CD14-positive monocyte (primary cell): ENCODE measurements around the gene LARP1. TPM values are rescaled to one million over a fixed set of nuclear protein-coding genes. Genes with fewer than 3 reads are reported as not detected.

Experiments used
- DNase-seq, 3 donors: peaks; one replicate each; pipeline ENCODE4 v3.0.0-alpha.2; 2011 to 2022
- H2AFZ ChIP-seq: 2 replicates; pipeline ENCODE4 v1.6.0; 2012; ENCODE audit warnings: mild to moderate bottlenecking, low read depth, low read length, inconsistent platforms; ENCODE audit not compliant: insufficient read depth, poor library complexity, severe bottlenecking
- H3K27ac ChIP-seq, 2 donors: 1 replicate in 1 of 2; 2 replicates in 1 of 2; pipeline ENCODE4 v1.5.1; 2012 to 2013; ENCODE audit warnings: low read length in 2 of 2, control low read depth in 1 of 2, inconsistent platforms in 1 of 2, low read depth in 1 of 2, mild to moderate bottlenecking in 1 of 2
- H3K27me3 ChIP-seq, 2 donors: one replicate each; pipeline versions ENCODE4 v1.6.0 to v1.6.1; 2011 to 2013; ENCODE audit warnings: low read length in 2 of 2; ENCODE audit not compliant: control insufficient read depth in 2 of 2, insufficient read depth in 2 of 2
- H3K36me3 ChIP-seq, 2 donors: replicated peaks in 1 of 2; 1 replicate in 1 of 2; 2 replicates in 1 of 2; pipeline versions ENCODE4 v1.5.1 to v1.6.1; 2012 to 2013; ENCODE audit warnings: low read length in 2 of 2, control low read depth in 1 of 2, inconsistent platforms in 1 of 2, mild to moderate bottlenecking in 1 of 2; ENCODE audit not compliant: insufficient read depth in 2 of 2, control insufficient read depth in 1 of 2
- H3K4me1 ChIP-seq, 2 donors: 1 replicate in 1 of 2; 2 replicates in 1 of 2; pipeline versions ENCODE4 v1.5.1 to v1.6.1; 2012 to 2013; ENCODE audit warnings: low read length in 2 of 2, control low read depth in 1 of 2, inconsistent platforms in 1 of 2, mild to moderate bottlenecking in 1 of 2, moderate library complexity in 1 of 2; ENCODE audit not compliant: insufficient read depth in 2 of 2, control insufficient read depth in 1 of 2
- H3K4me2 ChIP-seq: replicated peaks from 2 replicates; pipeline ENCODE3; 2012; ENCODE audit warnings: low read length, moderate library complexity, mild to moderate bottlenecking; ENCODE audit not compliant: poor library complexity, severe bottlenecking; ENCODE audit errors: extremely low read depth
- H3K4me3 ChIP-seq, 3 experiments: fragments of 200-600 bp in 1 of 3; sonication (generic) in 1 of 3; replicated peaks in 1 of 3; 1 replicate in 2 of 3; 2 replicates in 1 of 3; pipeline ENCODE4 v1.5.1; 2011 to 2013; ENCODE audit warnings: low read length in 3 of 3, mild to moderate bottlenecking in 3 of 3, control low read depth in 2 of 3, low read depth in 2 of 3, inconsistent platforms in 1 of 3, moderate library complexity in 1 of 3
- H3K79me2 ChIP-seq: 2 replicates; pipeline ENCODE4 v1.6.0; 2012; ENCODE audit warnings: mild to moderate bottlenecking, control low read depth, inconsistent platforms, low read length, moderate library complexity; ENCODE audit not compliant: insufficient read depth
- H3K9ac ChIP-seq: 2 replicates; pipeline ENCODE4 v1.6.0; 2017; ENCODE audit warnings: low read length, mild to moderate bottlenecking; ENCODE audit not compliant: insufficient read depth, poor library complexity, severe bottlenecking
- H3K9me3 ChIP-seq, 2 donors: replicated peaks in 1 of 2; 1 replicate in 1 of 2; 2 replicates in 1 of 2; pipeline versions ENCODE4 v1.5.1 to v1.6.1; 2012 to 2013; ENCODE audit warnings: low read length in 2 of 2, control low read depth in 1 of 2; ENCODE audit not compliant: control insufficient read depth in 1 of 2, insufficient read depth in 1 of 2
- H4K20me1 ChIP-seq: 2 replicates; pipeline ENCODE4 v1.6.0; 2012; ENCODE audit warnings: mild to moderate bottlenecking, low read length, control low read depth, moderate library complexity; ENCODE audit not compliant: insufficient read depth
- H3K27ac Mint-ChIP-seq, 7 donors: one replicate each; pipeline ENCODE4 v1.8.0; 2020; ENCODE audit warnings: mild to moderate bottlenecking in 7 of 7, mixed read lengths in 7 of 7, moderate library complexity in 6 of 7, inconsistent platforms in 2 of 7
- H3K27me3 Mint-ChIP-seq, 3 donors: one replicate each; pipeline ENCODE4 v1.8.0; 2021 to 2022; ENCODE audit warnings: low read depth in 3 of 3, mild to moderate bottlenecking in 3 of 3, mixed read lengths in 3 of 3, moderate library complexity in 3 of 3, inconsistent platforms in 1 of 3
- H3K36me3 Mint-ChIP-seq, 2 donors: one replicate each; pipeline ENCODE4 v1.8.0; 2020; ENCODE audit warnings: mixed read lengths in 2 of 2, inconsistent platforms in 1 of 2, mild to moderate bottlenecking in 1 of 2
- H3K4me1 Mint-ChIP-seq: one replicate; pipeline ENCODE4 v1.8.0; 2020; ENCODE audit warnings: mild to moderate bottlenecking, mixed read lengths
- H3K4me3 Mint-ChIP-seq, 2 donors: one replicate each; pipeline ENCODE4 v1.8.0; 2020; ENCODE audit warnings: mild to moderate bottlenecking in 2 of 2, mixed read lengths in 2 of 2, moderate library complexity in 1 of 2
- H3K9me3 Mint-ChIP-seq, 7 donors: one replicate each; pipeline ENCODE4 v1.8.0; 2020 to 2022; ENCODE audit warnings: mixed read lengths in 7 of 7, mild to moderate bottlenecking in 6 of 7, moderate library complexity in 6 of 7, inconsistent platforms in 2 of 7
- CTCF ChIP-seq: fragments of 200-600 bp; IDR thresholded peaks from one replicate; pipeline ENCODE4 v1.8.0; 2022; ENCODE audit warnings: antibody characterized with exemption, mild to moderate bottlenecking
- WGBS: methylation state at CpG from one replicate; pipeline ENCODE4 v1.1.5; 2013; ENCODE audit warnings: missing lambda C conversion rate; ENCODE audit not compliant: insufficient coverage; 5-methylcytosine and 5-hydroxymethylcytosine counted together
- intact Hi-C, 2 donors: fragments of 100-400 bp; cut with micrococcal nuclease; formaldehyde crosslinking; loops; one replicate each; pipeline versions ENCODE4 v1.15.0 to v1.15.1; 2023
- polyA plus RNA-seq, 3 donors: library from polyadenylated mRNA; depleted of rRNA in 1 of 3; unstranded in 2 of 3; stranded (reverse) in 1 of 3; fragments of 300-500 nt in 2 of 3; fragments of >200 nt in 1 of 3; fragmentation: Illumina TruSeq in 2 of 3; gene quantifications; 1 replicate in 2 of 3; 2 replicates in 1 of 3; pipeline ENCODE4 v1.2.3, GENCODE V29; 2012 to 2021

The LARP1 gene
- polyA plus RNA-seq, 3 donors: 4.7 to 55.0 (median 5.8) TPM

DNA sequence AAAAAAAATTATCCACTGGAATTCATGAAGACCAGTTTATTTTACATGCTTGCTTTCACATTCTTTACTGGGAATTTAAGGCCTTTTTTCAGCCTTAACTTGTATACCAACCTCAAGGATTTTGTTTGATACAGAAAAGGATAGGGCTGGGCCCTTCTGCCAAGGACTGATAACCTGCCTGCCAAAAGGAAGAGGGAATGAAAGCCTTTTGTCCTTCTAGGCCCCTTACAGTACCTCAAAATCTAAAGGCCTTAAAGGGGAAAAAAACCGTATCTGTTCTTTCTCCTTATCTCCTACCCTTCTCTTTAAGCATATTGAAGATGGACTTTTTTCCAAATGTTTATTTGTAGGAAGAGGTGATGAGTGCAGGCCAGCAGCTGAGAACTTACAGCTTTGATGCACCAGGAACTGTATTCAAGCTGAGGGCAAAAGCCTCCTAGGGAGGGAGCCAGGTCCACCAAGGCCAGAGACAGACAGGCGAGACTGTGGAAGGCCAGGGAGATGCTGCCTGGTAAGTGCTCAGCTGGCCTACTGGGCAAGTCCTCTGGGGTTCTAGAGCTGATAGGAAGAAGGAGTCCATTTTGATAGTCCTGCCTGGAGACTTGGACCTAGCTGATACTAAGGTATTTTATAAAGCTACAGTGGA, 63.4 kb downstream of the LARP1 start:
- peaks cover 20% of the 10 kb centered on the region for H4K20me1 ChIP-seq
- H3K36me3 Mint-ChIP-seq: peaks cover 55 to 57% of the 10 kb centered on the region in 2 donors
- no peak overlapping the region for H2AFZ ChIP-seq
- no peaks in the 10 kb centered on the region for H3K9me3 ChIP-seq
- peak overlapping the region in 4 of 7 donors; percentile 0 to 57 (median 46) for H3K27ac Mint-ChIP-seq
- 100% methylated on average over 1 of the region's 2 CpGs for WGBS
- H3K79me2 ChIP-seq: no peaks in the 10 kb centered on the region
- H3K9me3 Mint-ChIP-seq: no peaks in the 10 kb centered on the region
- peak overlapping the region in 1 of 2 donors; percentile 25 for H3K27ac ChIP-seq
- no peaks in the 10 kb centered on the region for H3K27me3 ChIP-seq
- no peak for TF ChIP-seq CTCF
- peaks cover 55 to 62% of the 10 kb centered on the region in 2 donors for H3K36me3 ChIP-seq
- H3K4me1 Mint-ChIP-seq: peaks cover 11% of the 10 kb centered on the region
- no peak for DNase-seq
- intact Hi-C loops: no loop called here
- H3K4me1 ChIP-seq: peaks cover 8% of the 10 kb centered on the region in 2 donors
- H3K4me3 ChIP-seq: no peak overlapping the region
- H3K4me3 Mint-ChIP-seq: no peak overlapping the region
- H3K4me2 ChIP-seq: no peak overlapping the region
- H3K27me3 Mint-ChIP-seq: no peaks in the 10 kb centered on the region
- no peak overlapping the region for H3K9ac ChIP-seq

GRCh38 chr5:154819546-154819945, 64.4 kb downstream of the LARP1 start:
- Mint-ChIP-seq H3K9me3 (no peaks in the 10 kb centered on the region), H3K27me3 (no peaks in the 10 kb centered on the region), H3K36me3 (peaks cover 56 to 60% of the 10 kb centered on the region in 2 donors), H3K4me1 (peaks cover 11% of the 10 kb centered on the region), H3K4me3 (no peak overlapping the region), H3K27ac (peak overlapping the region in 1 of 7 donors; percentile 57)
- Histone ChIP-seq H3K27ac (no peak overlapping the region), H3K9me3 (no peaks in the 10 kb centered on the region), H3K79me2 (no peaks in the 10 kb centered on the region), H3K4me2 (no peak overlapping the region), H3K36me3 (peaks cover 51 to 62% of the 10 kb centered on the region in 2 donors), H3K4me3 (no peak overlapping the region), H3K4me1 (peaks cover 8% of the 10 kb centered on the region in 2 donors), H2AFZ (no peak overlapping the region), H3K9ac (no peak overlapping the region), H3K27me3 (no peaks in the 10 kb centered on the region), H4K20me1 (peaks cover 15% of the 10 kb centered on the region)
- intact Hi-C loops: no loop called here
- 94% methylated on average over 3 of the region's 7 CpGs for WGBS
- TF ChIP-seq CTCF: no peak
- no peak for DNase-seq
